GM21619 (cell line): Measurements from ENCODE around the gene SYTL2.
"Not testable (repeated sequence)": the region's sequence is repeated elsewhere in the genome, so short reads cannot be mapped to it uniquely, and the experiment has no call there.

Source experiments
- ATAC-seq: cut with Tn5 transposase; IDR thresholded peaks from one replicate; pipeline ENCODE4 v1.9.1; 2021; ENCODE audit not compliant: unreplicated experiment

The SYTL2 gene

DNA sequence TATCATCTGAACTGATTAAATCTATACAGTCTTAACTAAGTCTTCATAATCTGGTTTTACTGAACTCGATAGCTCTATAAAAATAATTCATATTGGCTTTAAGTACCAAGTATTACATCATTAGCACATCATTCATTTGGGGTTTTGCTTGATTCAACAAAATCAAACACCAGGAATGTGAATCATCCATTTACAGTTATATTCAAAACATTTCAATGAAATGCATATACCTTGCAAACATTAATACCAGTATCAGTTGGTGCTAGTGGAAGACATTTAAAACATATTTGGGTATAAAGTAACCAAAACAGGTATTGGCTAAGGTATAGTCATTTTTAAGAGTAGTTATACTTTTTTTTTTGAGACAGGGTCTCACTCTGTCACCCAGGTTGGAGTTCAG is 112.7 kb downstream of the SYTL2 start:
- ATAC-seq = no peak

DNA sequence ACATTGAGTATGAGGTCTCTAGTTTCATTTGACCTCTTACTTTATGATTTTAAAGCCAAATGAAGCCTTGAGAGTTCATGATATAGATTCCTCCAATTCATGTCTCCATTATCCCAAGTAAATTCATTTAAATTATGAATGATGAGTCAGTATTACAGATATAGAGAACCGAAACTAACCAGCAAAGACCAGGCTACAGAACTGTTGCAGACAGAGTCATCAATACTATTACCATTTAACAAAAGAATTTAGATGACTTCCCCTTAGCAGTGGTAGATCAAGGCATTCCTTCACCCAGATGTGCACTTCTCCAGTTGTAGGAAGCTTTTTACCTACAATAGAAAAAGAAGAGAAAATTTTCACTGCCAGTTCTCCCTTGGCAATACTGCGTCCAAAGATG is 113.2 kb downstream of the SYTL2 start:
- ATAC-seq = no peak

DNA sequence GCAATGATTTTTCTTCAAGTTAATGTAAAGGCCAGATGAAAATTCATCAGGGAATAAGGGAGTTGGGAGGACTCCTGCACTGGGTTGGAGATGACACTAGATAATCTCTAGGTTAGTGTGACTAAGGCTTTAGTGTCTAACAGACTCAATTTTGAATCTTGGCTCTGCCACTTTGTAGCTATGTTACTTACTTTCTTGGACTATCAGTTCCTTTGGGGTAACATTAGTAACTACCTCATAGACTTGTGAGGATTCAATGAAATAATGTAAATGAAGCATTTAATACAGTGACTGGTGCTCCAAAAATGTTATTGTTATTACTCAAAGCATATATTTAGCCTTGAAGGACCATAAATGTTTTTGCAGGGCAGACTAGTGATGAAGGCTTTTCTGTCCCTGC is 115.4 kb downstream of the SYTL2 start:
- no peak for ATAC-seq

DNA sequence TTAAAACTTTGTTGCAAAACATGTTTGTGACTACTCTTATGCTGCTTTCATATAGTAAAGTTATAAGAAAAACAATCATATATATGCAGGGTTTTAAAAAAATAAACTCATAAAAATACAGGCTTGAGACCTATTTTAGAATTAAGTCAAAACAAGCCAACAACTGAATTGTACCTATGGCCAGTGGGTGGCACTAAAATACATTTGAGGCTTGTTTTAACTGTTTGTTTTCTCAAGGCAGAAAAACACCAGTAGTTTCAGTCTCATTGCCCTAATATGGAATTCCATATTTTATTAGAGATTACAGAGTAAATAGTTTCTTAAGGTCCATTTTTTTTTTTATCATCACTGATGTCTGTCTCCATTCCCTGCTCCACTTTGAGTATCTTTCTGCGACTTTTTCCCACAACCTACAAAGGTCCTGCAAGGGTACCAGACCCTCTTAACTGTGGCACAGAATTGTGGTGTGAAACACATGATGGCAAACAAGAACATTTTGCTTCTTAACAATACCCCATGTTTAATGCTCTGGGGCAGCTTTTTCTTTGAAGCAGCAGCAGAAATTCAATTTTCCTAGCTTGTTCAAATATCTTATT is 116.5 kb downstream of the SYTL2 start:
- ATAC-seq = peak; percentile 50

DNA sequence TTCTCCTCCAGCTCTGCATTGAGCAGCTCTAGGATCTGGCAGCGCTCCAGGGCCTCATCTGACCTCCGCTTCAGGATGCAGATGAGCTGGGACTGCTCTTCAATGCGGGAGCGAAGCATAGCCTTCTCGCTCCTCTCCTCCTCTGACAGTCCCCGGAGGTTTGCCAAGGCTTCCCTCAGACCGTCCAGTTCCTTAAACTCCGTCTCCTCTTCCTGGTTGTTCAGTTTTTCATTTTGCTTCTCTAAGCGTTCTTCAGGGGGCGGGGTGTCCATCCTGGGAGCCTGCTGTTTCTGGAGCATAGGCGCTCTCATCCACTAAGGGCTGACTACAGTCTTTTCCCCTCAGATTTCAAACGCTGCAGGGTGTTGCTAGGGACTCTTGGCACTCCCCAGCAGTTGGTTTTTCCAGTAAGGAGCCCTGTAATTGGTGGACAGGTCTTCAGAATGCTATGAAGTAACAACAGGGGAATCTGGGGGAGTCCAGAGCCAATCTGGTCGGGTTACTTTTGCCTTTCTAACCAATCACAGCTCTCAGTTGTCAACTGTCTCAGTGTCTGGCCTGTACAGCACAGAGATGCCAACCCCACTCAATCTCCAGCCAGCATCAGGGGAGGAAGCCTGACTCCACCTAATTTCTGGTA is 125.0 kb downstream of the SYTL2 start, which contains the start of gene CCDC89:
Gene CCDC89, minus strand, starts transcription at position 376 of the 640 bp plus-strand sequence. Its CDS starts 65 bp downstream, at position 311.
- ATAC-seq = no peak

DNA sequence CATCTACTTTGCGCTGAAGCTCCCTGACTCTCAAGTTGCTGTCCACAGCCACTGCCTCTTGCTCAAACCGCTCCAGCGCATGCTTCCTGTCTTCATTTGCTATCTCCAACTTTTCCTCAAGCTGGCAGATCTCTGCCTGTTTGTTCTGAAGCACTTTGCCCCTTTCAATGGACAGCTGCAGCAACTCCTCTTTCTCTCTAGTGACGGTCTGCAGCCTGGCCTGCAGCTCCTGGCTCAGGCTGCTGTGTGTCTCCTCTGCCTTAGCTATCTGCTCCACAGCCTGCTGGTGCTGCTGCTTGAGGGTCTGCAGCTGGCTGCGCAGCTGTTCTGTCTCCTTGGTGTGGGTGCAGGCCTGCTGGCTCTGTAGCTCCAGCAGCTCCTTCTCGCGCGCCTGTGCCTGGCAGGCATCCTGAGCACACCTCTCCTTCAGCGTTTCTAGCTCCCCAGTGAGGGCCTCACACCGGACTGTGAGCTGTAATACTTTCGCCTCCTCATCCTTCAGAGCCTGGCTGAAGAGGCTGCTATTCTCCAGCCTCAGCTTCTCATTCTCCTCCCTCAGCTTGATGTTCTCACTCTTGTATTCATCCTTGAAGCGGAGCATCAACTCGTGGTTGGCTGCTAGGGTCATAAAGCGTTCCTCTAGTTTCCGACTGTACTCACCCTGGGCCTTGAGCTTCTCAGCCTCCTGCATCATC is 125.7 kb downstream of the SYTL2 start:
- ATAC-seq = no peak

DNA sequence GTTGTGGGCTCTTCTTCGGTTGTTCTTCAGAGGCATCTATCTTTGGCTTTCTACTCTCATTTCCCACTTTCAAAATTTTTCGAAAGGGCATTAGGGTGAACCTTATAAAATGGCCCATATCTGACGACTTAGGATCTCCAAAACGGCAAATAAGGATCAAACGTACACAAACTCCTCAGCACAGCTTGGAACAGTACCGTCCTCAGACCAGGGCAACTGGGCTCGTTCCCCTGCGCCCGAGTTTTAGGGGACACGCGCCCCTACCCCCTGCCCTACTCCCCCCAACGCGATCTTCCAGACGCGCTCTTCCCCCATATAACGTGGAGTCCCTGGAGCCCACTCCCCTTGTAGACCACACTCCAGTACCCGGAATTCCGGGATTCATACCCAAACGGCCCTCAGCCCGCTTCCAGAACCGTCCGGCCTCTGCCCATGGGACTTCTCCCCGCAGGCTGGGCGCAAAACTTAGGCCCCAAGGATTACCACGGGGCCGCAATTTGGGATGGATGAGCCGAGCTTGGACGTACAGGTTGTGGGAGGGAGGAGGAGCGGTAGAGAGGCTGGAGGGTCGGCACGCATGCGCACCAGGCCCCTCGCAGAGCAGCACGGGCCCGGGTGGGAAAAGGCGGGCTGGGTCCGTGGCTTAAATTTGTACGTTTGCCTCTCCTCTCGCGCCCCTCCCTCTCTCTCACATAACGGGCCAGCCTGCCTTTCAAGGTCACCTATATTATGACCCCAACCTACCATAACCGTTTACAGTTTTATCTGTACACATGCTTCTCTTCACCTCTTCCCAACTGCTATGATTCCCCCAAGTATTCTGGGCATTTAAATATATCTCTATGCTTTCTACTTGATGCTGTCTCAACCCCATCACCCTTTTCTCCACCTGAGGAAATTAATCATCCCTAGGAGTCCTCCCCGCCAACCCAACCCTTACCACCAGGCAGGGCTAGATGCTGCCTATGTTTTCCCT is 128.3 kb downstream of the SYTL2 start:
- peak; percentile 82 for ATAC-seq

DNA sequence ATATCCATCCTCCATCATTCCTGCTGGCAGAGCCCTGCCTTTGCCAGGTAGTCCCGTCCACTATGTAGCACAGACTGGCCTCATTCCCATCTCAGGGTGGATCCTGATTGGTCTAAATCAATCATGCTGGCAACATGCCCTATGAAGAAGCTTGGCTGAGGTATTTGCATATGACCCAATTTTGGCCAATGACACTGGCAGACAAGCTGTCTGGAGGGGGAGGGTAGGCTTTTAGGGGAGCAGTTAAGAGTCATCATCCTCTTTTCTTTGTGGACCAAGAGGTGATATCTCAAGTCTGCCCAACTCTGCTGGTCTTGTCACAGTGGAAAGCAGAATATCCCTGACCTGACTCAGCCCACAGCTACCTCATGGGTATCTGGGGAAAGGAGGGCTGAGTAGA is 130.0 kb downstream of the SYTL2 start:
- no peak for ATAC-seq

DNA sequence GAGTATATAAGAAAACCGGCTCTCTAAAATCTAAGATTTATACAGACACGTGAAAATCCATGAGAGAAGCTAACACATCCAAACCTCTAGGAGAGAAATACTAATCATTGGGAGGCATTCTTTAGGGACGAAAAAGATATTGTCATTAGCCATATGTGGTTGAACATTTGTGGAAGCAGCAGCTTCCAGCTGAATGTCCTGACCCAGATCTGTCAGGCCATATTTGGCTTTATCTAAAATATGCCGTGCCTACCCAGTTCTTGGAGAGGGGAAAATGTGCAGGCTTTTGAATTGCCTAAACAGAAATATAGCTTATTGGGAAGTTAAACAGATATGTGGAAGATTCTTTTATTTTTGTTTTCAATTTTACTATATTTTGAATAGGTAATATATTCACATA is 131.4 kb downstream of the SYTL2 start:
- no peak for ATAC-seq

DNA sequence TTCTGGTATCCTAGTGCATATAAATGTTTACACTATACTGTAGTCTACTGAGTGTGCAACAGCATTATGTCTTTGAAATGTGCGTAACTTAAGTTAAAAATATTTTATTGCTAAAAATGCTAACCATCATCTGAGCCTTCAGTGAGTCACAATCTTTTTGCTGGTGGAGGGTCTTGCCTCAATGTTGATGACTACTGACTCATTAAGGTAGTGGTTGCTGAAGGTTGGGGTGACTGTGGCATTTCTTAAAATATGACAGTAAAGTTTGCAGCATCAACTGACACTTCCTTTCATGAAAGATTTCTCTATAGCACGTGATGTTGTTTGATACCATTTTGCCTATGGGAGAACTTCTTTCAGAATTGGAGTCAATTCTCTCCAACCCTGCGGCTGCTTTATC is 137.5 kb downstream of the SYTL2 start:
- ATAC-seq = no peak

DNA sequence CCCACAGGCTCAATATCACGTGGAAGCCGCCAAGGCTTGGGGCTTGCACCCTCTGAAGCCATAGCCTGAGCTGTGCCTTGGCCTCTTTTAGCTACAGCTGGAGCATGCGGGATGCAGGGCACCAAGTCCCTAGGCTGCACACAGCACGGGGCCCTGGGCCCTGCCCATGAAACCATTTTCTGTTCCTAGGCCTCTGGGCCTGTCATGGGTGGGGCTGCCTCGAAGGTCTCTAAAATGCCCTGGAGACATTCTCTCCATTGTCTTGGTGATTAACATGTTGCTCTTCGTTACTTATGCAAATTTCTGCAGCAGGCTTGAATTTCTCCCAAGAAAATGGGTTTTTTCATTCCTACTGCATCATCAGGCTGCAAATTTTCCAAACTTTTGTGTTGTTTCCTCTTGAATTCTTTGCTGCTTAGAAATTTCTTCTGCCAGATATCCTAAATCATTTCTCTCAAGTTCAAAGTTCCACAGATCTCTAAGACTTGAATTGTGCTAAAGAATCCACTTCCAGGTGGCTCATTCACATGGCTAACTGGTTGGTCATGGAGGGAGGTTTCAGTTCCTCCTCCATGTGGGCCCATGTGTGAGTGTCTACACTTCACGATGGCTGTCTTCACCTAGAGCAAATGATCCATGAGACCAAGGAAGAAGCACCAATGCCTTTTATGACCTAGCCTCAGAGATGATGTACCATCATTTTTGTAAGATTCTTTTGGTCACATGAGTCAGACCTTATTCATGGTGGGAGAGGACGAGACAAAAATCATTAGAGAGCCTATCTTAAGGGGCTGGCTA is 138.6 kb downstream of the SYTL2 start:
- ATAC-seq = no peak

DNA sequence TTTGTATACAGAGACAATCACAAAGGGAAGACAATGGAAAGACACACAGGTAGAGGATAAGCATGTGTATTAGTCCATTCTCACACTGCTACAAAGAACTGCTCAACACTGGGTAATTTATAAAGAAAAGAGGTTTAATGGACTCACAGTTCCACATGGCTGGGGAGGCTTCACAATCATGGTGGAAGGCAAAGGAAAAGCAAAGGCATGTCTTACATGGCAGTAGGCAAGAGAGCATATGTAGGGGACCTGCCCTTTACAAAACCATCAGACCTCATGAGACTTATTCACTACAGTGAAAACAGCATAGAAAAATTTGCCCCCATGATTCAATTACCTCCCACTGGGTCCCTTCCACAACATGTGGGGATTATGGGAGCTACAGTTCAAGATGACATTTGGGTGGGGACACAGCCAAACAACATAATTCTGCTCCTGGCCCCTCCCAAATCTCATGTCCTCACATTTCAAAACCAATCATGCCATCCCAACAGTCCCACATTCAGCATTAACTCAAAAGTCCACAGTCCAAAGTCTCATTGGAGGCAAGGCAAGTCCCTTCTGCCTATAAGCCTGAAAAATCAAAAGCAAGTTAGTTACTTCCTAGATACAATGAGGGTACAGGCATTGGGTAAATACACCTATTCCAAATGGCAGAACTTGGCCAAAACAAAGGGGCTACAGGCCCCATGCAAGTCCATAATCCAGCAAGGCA is 139.8 kb downstream of the SYTL2 start:
- ATAC-seq = not testable (repeated sequence)

DNA sequence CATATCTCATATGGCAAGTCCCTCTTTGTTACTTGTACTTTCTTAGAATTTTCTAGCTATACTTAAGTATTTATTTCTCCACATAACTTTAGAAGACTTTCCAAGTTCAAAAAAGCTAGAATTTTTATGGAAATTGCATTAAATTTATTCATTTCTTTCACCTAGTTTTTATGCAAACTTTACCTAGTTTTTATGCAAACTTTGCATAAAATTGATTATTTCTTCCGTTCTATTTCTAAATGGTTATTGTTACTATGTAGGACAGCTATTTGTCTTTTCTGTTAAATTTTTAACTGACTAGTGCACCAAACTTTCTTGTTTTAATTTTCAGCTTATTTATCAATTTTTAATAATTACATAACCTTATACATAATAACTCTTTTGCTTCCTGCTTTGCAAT is 142.8 kb downstream of the SYTL2 start:
- no peak for ATAC-seq

DNA sequence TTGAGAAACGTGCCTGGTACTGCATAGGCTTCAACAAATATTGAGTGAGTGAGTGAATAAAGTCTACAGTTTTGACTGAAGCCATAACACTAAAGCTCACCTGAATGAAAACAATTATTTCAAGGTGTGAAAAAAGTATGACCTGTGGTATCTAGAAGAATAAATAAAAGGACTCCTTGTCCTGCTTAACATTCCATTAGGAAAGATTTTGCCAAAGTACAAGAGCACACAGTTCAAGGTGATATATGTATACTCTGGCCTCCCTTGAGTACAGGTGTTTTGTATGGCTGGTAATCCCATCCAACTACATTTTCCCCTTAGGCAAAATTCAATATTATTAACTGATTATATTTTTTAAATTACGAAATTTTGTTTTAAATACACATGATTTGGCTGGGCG is 144.3 kb downstream of the SYTL2 start:
- ATAC-seq = no peak

DNA sequence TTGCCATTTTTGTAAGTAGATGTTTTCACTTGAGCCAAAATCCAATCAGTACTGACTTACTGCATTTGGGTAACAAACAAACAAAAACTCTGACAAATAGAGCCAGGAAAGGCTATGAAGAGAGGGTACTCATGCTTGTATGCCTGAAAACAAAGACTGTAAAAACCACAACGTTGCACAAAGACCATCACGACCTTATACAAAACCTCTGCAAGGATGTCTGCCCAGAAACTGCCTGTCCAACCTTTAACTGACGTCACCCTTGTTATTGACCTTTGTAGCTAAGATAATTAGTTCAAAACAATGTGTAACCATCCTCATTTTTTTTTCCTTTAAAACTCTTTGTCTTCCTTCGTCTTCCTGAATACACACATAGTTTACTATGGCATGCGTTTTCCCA is 145.2 kb downstream of the SYTL2 start:
- no peak for ATAC-seq

DNA sequence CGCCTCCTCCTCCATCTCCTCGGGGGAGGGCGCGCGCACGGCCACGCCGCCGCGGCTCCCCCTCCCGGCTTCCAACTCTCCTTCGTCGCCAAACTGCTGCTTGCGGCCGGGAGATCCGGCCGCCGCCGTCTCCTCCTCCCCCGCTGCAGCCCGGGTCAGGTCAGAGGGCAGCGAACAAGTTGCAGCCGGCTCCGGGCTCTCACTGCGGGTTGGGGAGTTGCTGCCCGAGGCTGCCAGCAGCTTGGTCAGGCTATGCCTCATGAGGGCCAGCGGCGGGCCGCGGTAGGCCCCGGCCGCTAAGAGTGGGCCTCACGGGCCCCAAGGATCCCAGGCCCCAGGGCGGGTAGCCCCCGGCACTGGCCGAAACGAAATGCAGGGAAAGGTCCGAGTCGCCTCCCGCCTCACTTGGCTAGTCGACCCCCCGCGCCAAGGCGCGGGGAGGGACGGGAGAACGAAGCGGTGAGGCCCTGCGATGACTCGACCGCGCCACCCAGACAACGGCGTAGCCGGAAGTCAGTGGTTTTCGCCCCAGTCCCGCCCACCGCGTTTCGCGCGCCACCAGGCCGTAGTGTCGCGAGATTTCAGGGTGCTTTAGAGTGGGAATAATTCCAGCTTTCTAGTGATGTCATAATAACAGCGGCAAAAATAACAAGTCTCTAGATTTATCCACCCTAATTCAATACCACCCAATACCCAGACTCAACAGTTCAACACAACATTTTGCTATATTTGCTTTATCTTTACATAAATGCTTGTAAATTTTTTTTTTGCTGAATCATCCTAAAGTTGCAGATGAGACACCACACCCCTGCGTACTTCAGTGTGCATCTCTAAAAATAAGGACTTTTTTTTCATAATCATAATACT is 146.1 kb downstream of the SYTL2 start, which contains the start of gene CREBZF:
Gene CREBZF, minus strand, starts transcription at position 515 of the 867 bp plus-strand sequence. Its CDS starts 254 bp downstream, at position 261.
- peak; percentile 90 for ATAC-seq

DNA sequence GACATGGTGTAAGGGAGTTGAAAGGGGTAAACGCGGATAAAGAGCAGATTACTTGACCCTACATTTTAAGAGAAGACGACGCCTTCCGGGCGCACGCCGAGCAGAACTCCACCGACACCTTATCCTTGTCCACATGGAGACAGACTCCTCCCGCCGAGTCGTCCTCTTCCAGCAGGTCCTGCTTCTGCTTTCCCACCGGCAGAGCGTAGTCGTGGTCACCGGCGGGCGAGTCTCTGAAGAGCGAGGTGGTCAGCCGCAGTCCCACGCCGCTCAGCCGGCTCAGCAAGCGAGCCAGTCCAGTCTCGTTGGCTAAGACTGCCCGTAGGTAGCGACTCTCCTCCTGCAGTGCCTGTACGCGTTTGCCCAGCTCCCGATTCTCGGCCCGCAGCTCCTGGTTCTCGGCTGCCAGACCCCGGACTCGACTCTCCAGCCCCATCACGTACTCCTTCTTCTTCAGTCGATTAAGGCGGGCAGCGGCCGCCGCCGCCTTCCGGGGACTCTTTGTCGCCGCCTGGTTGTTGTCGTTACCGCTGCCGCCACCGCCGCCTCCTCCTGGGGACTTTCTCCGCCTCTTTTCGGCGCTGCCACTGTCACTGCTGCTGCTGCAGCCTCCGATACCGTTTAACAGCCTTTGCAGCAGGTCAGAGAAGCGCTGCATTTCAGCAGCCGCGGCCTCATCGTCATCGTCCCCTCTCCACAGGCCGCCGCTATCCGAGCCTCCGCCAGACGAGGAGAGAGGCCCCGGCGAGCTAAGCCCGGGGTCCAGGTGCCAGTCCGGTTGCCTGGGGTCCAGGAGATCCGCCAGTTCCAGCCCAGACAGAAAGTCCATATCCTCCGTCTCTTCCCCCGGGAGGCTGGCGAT is 147.0 kb downstream of the SYTL2 start:
- ATAC-seq = peak; percentile 64
